Cardiac muscle cell (in vitro differentiated cells and primary cell): ENCODE measurements around the gene CDH4. TPM values are rescaled to one million over a fixed set of nuclear protein-coding genes. Genes with fewer than 3 reads are reported as not detected.

Source experiments
- DNase-seq, 2 donors: peaks; one replicate each; pipeline versions ENCODE4 v3.0.0 to v3.0.0-alpha.2; 2010 to 2017; ENCODE audit warnings: low read depth in 1 of 2, low spot score in 1 of 2
- H3K27ac ChIP-seq: fragments of 200-600 bp; sonication (generic); 2 replicates; pipeline ENCODE4 v1.5.1; 2016
- H3K27me3 ChIP-seq: fragments of 200-600 bp; sonication (generic); 2 replicates; pipeline ENCODE4 v1.6.0; 2016; ENCODE audit warnings: control low read depth
- H3K36me3 ChIP-seq: fragments of 200-600 bp; sonication (generic); 2 replicates; pipeline ENCODE4 v1.5.1; 2016; ENCODE audit warnings: control low read depth
- H3K4me1 ChIP-seq: fragments of 200-600 bp; sonication (generic); 2 replicates; pipeline ENCODE4 v1.8.1; 2017; ENCODE audit warnings: low read depth, mild to moderate bottlenecking, mixed run types
- H3K4me3 ChIP-seq: fragments of 200-600 bp; sonication (generic); 2 replicates; pipeline ENCODE4 v1.5.1; 2016; ENCODE audit warnings: mild to moderate bottlenecking
- H3K9me3 ChIP-seq: fragments of 200-600 bp; sonication (generic); 2 replicates; pipeline ENCODE4 v1.5.1; 2017; ENCODE audit warnings: low read depth, mild to moderate bottlenecking, control low read depth
- polyA plus RNA-seq: library from polyadenylated mRNA; unstranded; fragments of >200 nt; fragmentation: Nextera tagmentation; extraction: Ambion mirVana; gene quantifications from 2 replicates; pipeline ENCODE4 v1.2.1, GENCODE V29; 2016
- total RNA-seq: library from RNA; depleted of rRNA; stranded (reverse); fragments of >200 nt; gene quantifications from 2 replicates; pipeline ENCODE4 v1.2.3, GENCODE V29; 2016
- TF ChIP-seq, protein P1 (sequence below): IDR thresholded peaks from 2 replicates; pipeline ENCODE4 v1.5.1; 2012; ENCODE audit warnings: low read depth, mild to moderate bottlenecking, low read length

CDH4 gene
- total and polyA plus RNA-seq, 2 experiments from 2014 or later = 0.43 to 0.80 TPM

DNA sequence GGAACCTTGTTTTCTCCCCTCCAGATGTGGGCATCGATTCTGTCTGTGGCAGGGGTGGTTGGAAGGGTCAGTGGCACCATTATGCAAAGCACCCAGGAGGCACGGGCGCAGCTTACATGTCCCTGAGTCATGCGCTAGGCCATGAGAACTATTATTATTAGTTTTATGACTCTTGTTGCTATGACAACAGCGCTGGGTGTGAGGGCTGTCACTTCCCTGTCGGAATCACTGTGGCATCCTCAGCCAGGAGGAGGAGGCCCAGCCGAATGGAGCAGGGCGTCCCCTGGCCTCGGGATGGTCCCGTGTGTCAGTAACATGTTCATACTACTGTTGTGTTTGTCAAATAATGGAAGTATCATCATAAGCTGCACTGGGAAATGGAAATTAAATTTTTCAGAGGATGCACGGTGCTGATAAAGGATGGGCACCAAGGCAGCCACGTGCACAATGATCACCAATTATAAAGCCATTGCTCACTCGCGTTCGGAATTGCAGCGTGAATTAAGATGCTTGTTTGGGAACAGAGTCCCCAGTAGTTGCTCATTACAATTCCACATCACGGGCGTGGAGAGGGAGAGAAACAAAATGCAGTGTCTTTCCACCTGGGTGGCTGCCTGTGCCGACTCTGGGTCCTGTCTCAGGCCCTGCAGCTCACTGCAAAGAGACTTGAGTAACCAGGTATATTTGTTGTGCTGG is 247.9 kb downstream of the CDH4 start:
- no peaks in the 10 kb centered on the region for H3K9me3 ChIP-seq
- DNase-seq = no peak
- H3K4me1 ChIP-seq = peaks cover 20% of the 10 kb centered on the region
- H3K27me3 ChIP-seq = no peaks in the 10 kb centered on the region
- TF ChIP-seq, protein P1, sequence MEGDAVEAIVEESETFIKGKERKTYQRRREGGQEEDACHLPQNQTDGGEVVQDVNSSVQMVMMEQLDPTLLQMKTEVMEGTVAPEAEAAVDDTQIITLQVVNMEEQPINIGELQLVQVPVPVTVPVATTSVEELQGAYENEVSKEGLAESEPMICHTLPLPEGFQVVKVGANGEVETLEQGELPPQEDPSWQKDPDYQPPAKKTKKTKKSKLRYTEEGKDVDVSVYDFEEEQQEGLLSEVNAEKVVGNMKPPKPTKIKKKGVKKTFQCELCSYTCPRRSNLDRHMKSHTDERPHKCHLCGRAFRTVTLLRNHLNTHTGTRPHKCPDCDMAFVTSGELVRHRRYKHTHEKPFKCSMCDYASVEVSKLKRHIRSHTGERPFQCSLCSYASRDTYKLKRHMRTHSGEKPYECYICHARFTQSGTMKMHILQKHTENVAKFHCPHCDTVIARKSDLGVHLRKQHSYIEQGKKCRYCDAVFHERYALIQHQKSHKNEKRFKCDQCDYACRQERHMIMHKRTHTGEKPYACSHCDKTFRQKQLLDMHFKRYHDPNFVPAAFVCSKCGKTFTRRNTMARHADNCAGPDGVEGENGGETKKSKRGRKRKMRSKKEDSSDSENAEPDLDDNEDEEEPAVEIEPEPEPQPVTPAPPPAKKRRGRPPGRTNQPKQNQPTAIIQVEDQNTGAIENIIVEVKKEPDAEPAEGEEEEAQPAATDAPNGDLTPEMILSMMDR = no peak
- H3K36me3 ChIP-seq = no peaks in the 10 kb centered on the region
- H3K4me3 ChIP-seq = no peak overlapping the region
- peak overlapping the region; percentile 80 for H3K27ac ChIP-seq

GRCh38 chr20:61500791-61501321 is 248.8 kb downstream of the CDH4 start:
- peak; percentile 4 to 66 for DNase-seq
- H3K27me3 ChIP-seq = no peaks in the 10 kb centered on the region
- H3K4me3 ChIP-seq = no peak overlapping the region
- H3K4me1 ChIP-seq = peaks cover 20% of the 10 kb centered on the region
- no peaks in the 10 kb centered on the region for H3K9me3 ChIP-seq
- peak overlapping the region; percentile 80 for H3K27ac ChIP-seq
- no peaks in the 10 kb centered on the region for H3K36me3 ChIP-seq
- TF ChIP-seq, protein P1 = no peak

DNA sequence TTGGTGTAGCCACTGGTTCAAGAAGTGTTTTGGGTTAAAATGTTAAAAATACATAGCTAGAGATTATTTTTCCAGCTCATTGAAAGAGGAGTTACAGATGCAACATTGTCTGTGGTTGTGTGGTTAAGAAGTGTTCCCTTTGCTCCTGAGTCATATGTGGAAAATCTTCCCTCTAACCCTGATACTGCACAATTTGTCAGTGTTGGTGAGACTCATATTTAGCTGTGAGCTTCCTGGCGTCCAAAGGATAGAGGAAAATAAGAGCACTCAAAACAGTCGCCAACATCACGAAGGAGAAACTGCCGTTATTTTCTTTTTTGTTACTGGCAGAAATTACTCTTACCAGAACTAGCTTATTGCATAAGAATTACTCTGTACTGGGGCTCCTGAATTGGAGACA is 250.4 kb downstream of the CDH4 start:
- peaks cover 31% of the 10 kb centered on the region for H3K4me1 ChIP-seq
- DNase-seq = no peak
- H3K9me3 ChIP-seq = no peaks in the 10 kb centered on the region
- TF ChIP-seq, protein P1 = no peak
- no peak overlapping the region for H3K4me3 ChIP-seq
- no peak overlapping the region for H3K27ac ChIP-seq
- H3K36me3 ChIP-seq = no peaks in the 10 kb centered on the region
- H3K27me3 ChIP-seq = no peaks in the 10 kb centered on the region

DNA sequence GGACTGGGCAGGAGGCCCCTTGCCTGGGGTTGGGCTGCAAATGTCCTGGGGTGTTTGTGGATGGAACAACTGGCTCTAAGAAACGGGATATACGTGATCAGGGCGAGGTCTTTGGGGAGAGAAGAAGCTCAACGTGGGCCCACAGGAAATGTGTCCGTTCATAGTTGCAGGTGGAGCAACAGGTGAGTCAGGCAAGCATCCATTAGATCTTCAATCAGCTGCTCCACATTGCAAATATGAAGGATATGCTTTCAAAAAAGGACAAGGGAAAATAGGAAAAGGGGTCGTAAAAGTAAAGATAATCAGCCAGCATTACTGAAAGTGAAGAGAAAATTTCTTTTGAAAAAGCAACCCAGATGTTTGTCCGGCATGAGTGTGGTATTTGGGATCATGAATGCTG is 251.0 kb downstream of the CDH4 start:
- no peak for DNase-seq
- no peaks in the 10 kb centered on the region for H3K36me3 ChIP-seq
- no peaks in the 10 kb centered on the region for H3K9me3 ChIP-seq
- peaks cover 35% of the 10 kb centered on the region for H3K4me1 ChIP-seq
- TF ChIP-seq, protein P1 = no peak
- no peak overlapping the region for H3K4me3 ChIP-seq
- no peak overlapping the region for H3K27ac ChIP-seq
- H3K27me3 ChIP-seq = no peaks in the 10 kb centered on the region

DNA sequence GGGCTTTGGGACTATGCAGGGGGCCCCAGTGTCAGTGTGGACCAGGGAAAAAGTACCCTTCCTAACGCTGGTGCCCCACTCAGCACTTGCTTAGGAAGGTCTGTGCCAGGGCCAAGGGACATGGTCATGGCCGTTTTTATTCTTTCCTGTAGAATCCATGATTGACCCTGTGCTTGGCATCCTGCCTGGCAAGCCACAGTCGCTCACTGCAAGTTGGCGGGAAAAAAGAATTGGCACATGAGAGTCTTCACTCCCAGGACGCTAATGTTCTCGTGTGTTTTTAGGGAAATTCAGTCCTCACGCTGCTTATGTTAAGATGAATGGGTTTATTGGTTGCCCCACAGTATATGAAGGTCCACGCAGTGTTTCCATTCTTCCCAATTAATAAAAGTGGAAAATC is 253.4 kb downstream of the CDH4 start:
- H3K4me1 ChIP-seq = peaks cover 26% of the 10 kb centered on the region
- TF ChIP-seq, protein P1 = no peak
- H3K36me3 ChIP-seq = no peaks in the 10 kb centered on the region
- no peak for DNase-seq
- H3K27ac ChIP-seq = no peak overlapping the region
- no peak overlapping the region for H3K4me3 ChIP-seq
- H3K27me3 ChIP-seq = no peaks in the 10 kb centered on the region
- H3K9me3 ChIP-seq = no peaks in the 10 kb centered on the region
